ENCODE measurements around the gene DEDD2.

The DEDD2 gene

DNA sequence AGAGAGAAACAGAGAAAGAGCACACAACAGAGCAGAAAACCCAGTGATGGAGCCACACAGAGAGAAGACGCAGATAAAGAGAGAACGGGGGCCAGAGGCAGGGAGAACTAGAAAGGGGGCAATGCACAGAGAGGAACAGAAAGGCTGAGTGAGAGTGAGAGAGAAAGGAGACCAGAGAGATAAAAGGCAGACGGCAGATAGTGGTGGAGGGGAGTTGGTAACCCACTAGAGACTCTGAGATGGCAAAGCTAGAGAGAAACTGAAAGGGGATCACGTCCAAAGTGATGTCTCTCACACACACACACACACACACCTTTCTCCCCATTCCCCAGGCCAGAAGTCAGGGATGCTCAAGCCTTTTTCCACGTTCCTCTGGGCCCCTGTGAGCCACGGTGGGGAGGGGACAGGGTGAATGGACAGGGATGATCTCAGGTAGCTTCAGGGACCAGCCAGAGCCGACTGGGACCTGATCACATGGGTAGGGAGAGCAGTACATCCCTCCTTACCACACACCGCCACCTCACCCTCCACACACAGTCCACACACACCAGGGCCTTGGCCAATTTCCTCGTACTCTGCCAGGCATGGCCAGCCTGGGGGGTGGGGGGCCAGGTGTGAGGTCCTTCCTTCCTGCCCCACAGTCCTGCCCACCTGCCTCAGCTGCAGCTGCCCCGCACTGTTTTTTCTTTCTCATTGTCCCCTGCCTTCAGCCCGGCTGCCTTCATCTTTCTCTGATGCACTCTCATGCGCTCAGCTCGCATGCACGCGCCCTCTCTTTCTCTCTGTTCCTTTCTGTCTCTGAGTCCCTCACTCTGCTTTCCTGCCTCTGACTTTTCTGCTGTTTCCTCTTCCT is 62.8 kb downstream of the DEDD2 start:
- no peak overlapping the region for H2BK120ac ChIP-seq (ENCODE audit: low read depth, low read length)
- no peak overlapping the region for H4K91ac ChIP-seq (ENCODE audit: low read length)
- H2AK5ac ChIP-seq (ENCODE audit: low read length, severe bottlenecking) = no peak overlapping the region
- no peaks in the 10 kb centered on the region for H3K36me3 ChIP-seq (ENCODE audit: control insufficient read depth in 1 of 2, insufficient read depth in 2 of 2, low read depth in 1 of 2, low read length in 2 of 2)
- no peak overlapping the region for H3K27ac ChIP-seq (ENCODE audit: low read length, poor library complexity, severe bottlenecking)
- H3K18ac ChIP-seq (ENCODE audit: low read depth in 1 of 2, low read length in 2 of 2) = no peak overlapping the region
- 92% methylated on average over 10 of the region's 15 CpGs for WGBS
- H3K4me3 ChIP-seq (ENCODE audit: insufficient read depth in 1 of 2, low read depth in 1 of 2, low read length in 2 of 2) = no peak overlapping the region
- no peaks in the 10 kb centered on the region for H3K79me1 ChIP-seq (replicated peaks; ENCODE audit: low read length, poor library complexity, severe bottlenecking)
- H3K27me3 ChIP-seq (ENCODE audit: control insufficient read depth in 1 of 2, insufficient read depth in 1 of 2, low read length in 2 of 2) = peaks cover 90% of the 10 kb centered on the region in 2 experiments
- H3K4me2 ChIP-seq (ENCODE audit: low read length, poor library complexity, severe bottlenecking) = no peak overlapping the region
- H3K4me1 ChIP-seq (ENCODE audit: control insufficient read depth, insufficient read depth, low read depth, low read length) = no peaks in the 10 kb centered on the region
- H3K23ac ChIP-seq (ENCODE audit: low read length in 2 of 2) = no peak overlapping the region
- H2BK12ac ChIP-seq (ENCODE audit: low read length in 2 of 2) = no peak overlapping the region
- H3K14ac ChIP-seq (ENCODE audit: low read length in 2 of 2) = peak overlapping the region in 1 of 2 experiments; percentile 74
- no peaks in the 10 kb centered on the region for H3K9me3 ChIP-seq (ENCODE audit: control insufficient read depth, low read length)
- H2BK5ac ChIP-seq (ENCODE audit: low read depth, low read length, poor library complexity, severe bottlenecking) = no peak overlapping the region
- no peak overlapping the region for H2BK15ac ChIP-seq (ENCODE audit: low read depth, poor library complexity, severe bottlenecking)
- no peak for DNase-seq
- no peak overlapping the region for H2AFZ ChIP-seq (ENCODE audit: low read depth, low read length)
- no peak overlapping the region for H3K9ac ChIP-seq (ENCODE audit: low read length)
- H3K4ac ChIP-seq (ENCODE audit: low read depth in 1 of 2, low read length in 2 of 2) = no peak overlapping the region
- no peak overlapping the region for H4K8ac ChIP-seq (ENCODE audit: low read length)

- peaks cover 90 to 92% of the 10 kb centered on the region in 2 experiments for H3K27me3 ChIP-seq (ENCODE audit: control insufficient read depth in 1 of 2, insufficient read depth in 1 of 2, low read length in 2 of 2)
- H3K9ac ChIP-seq (ENCODE audit: low read length) = no peak overlapping the region
Observed at GRCh38 chr19:42153672-42154433, 63.6 kb downstream of the DEDD2 start.

DNA sequence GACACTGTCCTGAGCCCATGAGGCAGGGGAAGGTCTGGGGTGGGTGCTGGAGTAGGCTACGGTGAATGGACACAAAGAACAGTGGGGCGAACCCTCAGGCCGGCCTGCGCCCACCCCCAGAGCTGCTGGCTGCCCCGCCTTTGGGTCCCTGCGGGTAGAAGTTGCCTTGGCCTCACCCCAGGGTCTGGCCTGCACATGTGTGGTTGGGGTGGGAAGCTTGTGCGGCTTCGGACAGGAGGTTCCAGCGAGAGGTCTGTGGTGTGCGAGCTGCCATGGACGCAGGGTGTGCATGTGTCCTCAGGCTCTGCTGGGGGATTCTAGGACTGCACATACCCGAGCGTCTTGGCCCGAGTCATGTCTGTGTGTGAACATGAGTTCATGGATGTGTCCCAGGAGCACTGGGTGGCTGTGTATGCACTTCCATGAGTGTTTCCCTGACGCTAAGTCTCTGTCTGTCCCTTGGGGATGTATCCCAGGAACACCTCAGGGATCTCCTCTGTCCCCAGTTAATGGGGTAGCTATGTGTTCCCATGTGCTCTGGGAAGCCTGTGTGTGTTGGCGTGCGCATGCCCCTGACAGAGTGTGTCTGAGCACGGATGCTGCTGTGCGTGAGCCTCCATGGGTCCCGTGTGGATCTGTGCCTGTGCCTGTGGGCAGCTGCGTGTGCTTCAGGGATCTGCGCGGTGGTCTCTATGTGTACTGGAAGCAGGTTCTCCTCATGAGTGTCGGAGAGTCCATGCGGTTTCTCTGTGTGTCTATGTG is 64.4 kb downstream of the DEDD2 start:
- H3K27me3 ChIP-seq (ENCODE audit: control insufficient read depth in 1 of 2, insufficient read depth in 1 of 2, low read length in 2 of 2) = peaks cover 91 to 95% of the 10 kb centered on the region in 2 experiments
- no peak overlapping the region for H3K27ac ChIP-seq (ENCODE audit: low read length, poor library complexity, severe bottlenecking)
- no peaks in the 10 kb centered on the region for H3K36me3 ChIP-seq (ENCODE audit: control insufficient read depth in 1 of 2, insufficient read depth in 2 of 2, low read depth in 1 of 2, low read length in 2 of 2)
- no peak overlapping the region for H4K8ac ChIP-seq (ENCODE audit: low read length)
- no peak overlapping the region for H4K91ac ChIP-seq (ENCODE audit: low read length)
- H3K9me3 ChIP-seq (ENCODE audit: control insufficient read depth, low read length) = no peaks in the 10 kb centered on the region
- no peaks in the 10 kb centered on the region for H3K4me1 ChIP-seq (ENCODE audit: control insufficient read depth, insufficient read depth, low read depth, low read length)
- no peak overlapping the region for H3K14ac ChIP-seq (ENCODE audit: low read length in 2 of 2)
- H2BK5ac ChIP-seq (ENCODE audit: low read depth, low read length, poor library complexity, severe bottlenecking) = no peak overlapping the region
- no peak overlapping the region for H3K4me2 ChIP-seq (ENCODE audit: low read length, poor library complexity, severe bottlenecking)
- no peak overlapping the region for H3K9ac ChIP-seq (ENCODE audit: low read length)
- no peak overlapping the region for H3K23ac ChIP-seq (ENCODE audit: low read length in 2 of 2)
- H3K4me3 ChIP-seq (ENCODE audit: insufficient read depth in 1 of 2, low read depth in 1 of 2, low read length in 2 of 2) = no peak overlapping the region
- no peak overlapping the region for H2BK120ac ChIP-seq (ENCODE audit: low read depth, low read length)
- no peak overlapping the region for H2BK12ac ChIP-seq (ENCODE audit: low read length in 2 of 2)
- H2BK15ac ChIP-seq (ENCODE audit: low read depth, poor library complexity, severe bottlenecking) = no peak overlapping the region
- H3K4ac ChIP-seq (ENCODE audit: low read depth in 1 of 2, low read length in 2 of 2) = no peak overlapping the region
- no peak overlapping the region for H2AFZ ChIP-seq (ENCODE audit: low read depth, low read length)
- H3K18ac ChIP-seq (ENCODE audit: low read depth in 1 of 2, low read length in 2 of 2) = no peak overlapping the region
- WGBS = 91% methylated on average over 25 of the region's 25 CpGs
- H3K79me1 ChIP-seq (replicated peaks; ENCODE audit: low read length, poor library complexity, severe bottlenecking) = no peaks in the 10 kb centered on the region
- no peak for DNase-seq
- H2AK5ac ChIP-seq (ENCODE audit: low read length, severe bottlenecking) = no peak overlapping the region

More at GRCh38 chr19:42153672-42154433, 63.6 kb downstream of the DEDD2 start:
- Histone ChIP-seq H4K91ac (ENCODE audit: low read length) (no peak overlapping the region), H2AFZ (ENCODE audit: low read depth, low read length) (no peak overlapping the region), H3K79me1 (replicated peaks; ENCODE audit: low read length, poor library complexity, severe bottlenecking) (no peaks in the 10 kb centered on the region), H2AK5ac (ENCODE audit: low read length, severe bottlenecking) (no peak overlapping the region), H3K4me2 (ENCODE audit: low read length, poor library complexity, severe bottlenecking) (no peak overlapping the region), H2BK12ac (ENCODE audit: low read length in 2 of 2) (no peak overlapping the region), H2BK120ac (ENCODE audit: low read depth, low read length) (no peak overlapping the region), H3K4me3 (ENCODE audit: insufficient read depth in 1 of 2, low read depth in 1 of 2, low read length in 2 of 2) (no peak overlapping the region), H3K4me1 (ENCODE audit: control insufficient read depth, insufficient read depth, low read depth, low read length) (no peaks in the 10 kb centered on the region), H3K14ac (ENCODE audit: low read length in 2 of 2) (no peak overlapping the region), H3K9me3 (ENCODE audit: control insufficient read depth, low read length) (no peaks in the 10 kb centered on the region), H2BK15ac (ENCODE audit: low read depth, poor library complexity, severe bottlenecking) (no peak overlapping the region), H3K23ac (ENCODE audit: low read length in 2 of 2) (no peak overlapping the region), H3K4ac (ENCODE audit: low read depth in 1 of 2, low read length in 2 of 2) (no peak overlapping the region), H2BK5ac (ENCODE audit: low read depth, low read length, poor library complexity, severe bottlenecking) (no peak overlapping the region), H3K18ac (ENCODE audit: low read depth in 1 of 2, low read length in 2 of 2) (no peak overlapping the region), H4K8ac (ENCODE audit: low read length) (no peak overlapping the region), H3K27ac (ENCODE audit: low read length, poor library complexity, severe bottlenecking) (no peak overlapping the region), H3K36me3 (ENCODE audit: control insufficient read depth in 1 of 2, insufficient read depth in 2 of 2, low read depth in 1 of 2, low read length in 2 of 2) (no peaks in the 10 kb centered on the region)
- DNase-seq = no peak
- WGBS = 79% methylated on average over 8 of the region's 20 CpGs

Measured in mesenchymal stem cell (in vitro differentiated cells and primary cell).